Muscle layer of duodenum (tissue), 2 donors: Measurements from ENCODE around the gene PTPRG.

ENCODE experiments used
- H3K27ac ChIP-seq: one replicate; pipeline ENCODE4 v1.7.0; 2013; ENCODE audit warnings: mild to moderate bottlenecking, low read length
- H3K27me3 ChIP-seq: one replicate; pipeline ENCODE4 v1.7.0; 2013; ENCODE audit warnings: low read depth, mild to moderate bottlenecking, control low read depth, low read length
- H3K36me3 ChIP-seq, 2 donors: one replicate each; pipeline ENCODE4 v1.7.0; 2013; ENCODE audit warnings: low read length in 2 of 2, control low read depth in 1 of 2, mild to moderate bottlenecking in 1 of 2; ENCODE audit not compliant: insufficient read depth in 2 of 2, control insufficient read depth in 1 of 2
- H3K4me1 ChIP-seq, 2 donors: one replicate each; pipeline ENCODE4 v1.7.0; 2013; ENCODE audit warnings: low read length in 2 of 2, mild to moderate bottlenecking in 2 of 2, control low read depth in 1 of 2, moderate library complexity in 1 of 2; ENCODE audit not compliant: insufficient read depth in 2 of 2, control insufficient read depth in 1 of 2
- H3K4me3 ChIP-seq, 2 donors: one replicate each; pipeline ENCODE4 v1.7.0; 2013; ENCODE audit warnings: low read length in 2 of 2, low read depth in 1 of 2, mild to moderate bottlenecking in 1 of 2
- H3K9me3 ChIP-seq, 2 donors: one replicate each; pipeline ENCODE4 v1.7.0; 2013; ENCODE audit warnings: low read length in 2 of 2, control low read depth in 1 of 2, mild to moderate bottlenecking in 1 of 2; ENCODE audit not compliant: control insufficient read depth in 1 of 2
- donor health status: healthy.

Gene PTPRG

GRCh38 chr3:62161371-62161770 is 600.0 kb downstream of the PTPRG start:
- no peaks in the 10 kb centered on the region for H3K9me3 ChIP-seq
- no peaks in the 10 kb centered on the region for H3K27me3 ChIP-seq
- H3K36me3 ChIP-seq = peaks cover 0 to 11% of the 10 kb centered on the region in 2 donors
- H3K4me3 ChIP-seq = no peak overlapping the region
- H3K27ac ChIP-seq = no peak overlapping the region
- peaks cover 0 to 23% of the 10 kb centered on the region in 2 donors for H3K4me1 ChIP-seq

- H3K4me1 ChIP-seq = peaks cover 0 to 18% of the 10 kb centered on the region in 2 donors
- H3K27me3 ChIP-seq = no peaks in the 10 kb centered on the region
- H3K4me3 ChIP-seq = no peak overlapping the region
- H3K9me3 ChIP-seq = no peaks in the 10 kb centered on the region
- H3K36me3 ChIP-seq = peaks cover 0 to 6% of the 10 kb centered on the region in 2 donors
- no peak overlapping the region for H3K27ac ChIP-seq
Observed at GRCh38 chr3:62164196-62164595, 602.8 kb downstream of the PTPRG start.

- Histone ChIP-seq H3K27ac (no peak overlapping the region), H3K4me3 (no peak overlapping the region), H3K4me1 (peaks cover 0 to 12% of the 10 kb centered on the region in 2 donors)
Observed at GRCh38 chr3:62164746-62165145, 603.4 kb downstream of the PTPRG start.

DNA sequence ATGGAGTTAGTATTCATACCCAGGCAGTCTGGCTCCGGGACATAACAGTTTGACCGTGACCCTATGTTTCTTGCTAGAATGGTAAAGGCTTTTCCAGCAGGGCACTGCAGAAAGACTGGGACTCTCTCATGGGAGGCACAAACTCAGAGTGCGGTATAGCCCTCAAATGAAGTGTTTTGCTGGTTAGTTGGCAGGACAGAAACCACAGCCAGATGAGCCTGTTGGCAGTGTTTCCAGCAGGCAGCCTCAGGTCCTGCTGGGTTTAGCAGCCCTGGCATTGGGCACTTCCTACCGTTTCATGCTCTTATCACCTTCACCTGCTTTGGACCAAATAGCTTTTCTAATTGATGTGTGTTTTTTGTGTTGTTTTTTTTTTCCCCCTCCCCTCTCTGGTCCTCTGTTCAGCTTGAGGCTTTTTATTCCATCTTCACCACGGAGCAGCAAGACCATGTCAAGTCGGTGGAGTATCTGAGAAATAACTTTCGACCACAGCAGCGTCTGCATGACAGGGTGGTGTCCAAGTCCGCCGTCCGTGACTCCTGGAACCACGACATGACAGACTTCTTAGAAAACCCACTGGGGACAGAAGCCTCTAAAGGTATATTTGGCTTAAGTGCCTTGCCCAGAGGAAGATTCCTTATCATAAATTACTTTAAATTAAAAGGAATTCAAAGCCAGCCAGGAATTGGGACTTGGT is 606.3 kb downstream of the PTPRG start:
- no peak overlapping the region for H3K4me3 ChIP-seq
- H3K9me3 ChIP-seq = peaks cover 0 to 3% of the 10 kb centered on the region in 2 donors
- no peaks in the 10 kb centered on the region for H3K4me1 ChIP-seq
- no peak overlapping the region for H3K27ac ChIP-seq
- H3K27me3 ChIP-seq = no peaks in the 10 kb centered on the region
- peaks cover 0 to 6% of the 10 kb centered on the region in 2 donors for H3K36me3 ChIP-seq

More at GRCh38 chr3:62164746-62165145, 603.4 kb downstream of the PTPRG start:
- Histone ChIP-seq H3K36me3 (peaks cover 0 to 5% of the 10 kb centered on the region in 2 donors), H3K27me3 (no peaks in the 10 kb centered on the region), H3K9me3 (no peaks in the 10 kb centered on the region)

- peaks cover 0 to 7% of the 10 kb centered on the region in 2 donors for H3K36me3 ChIP-seq
- no peak overlapping the region for H3K27ac ChIP-seq
- no peak overlapping the region for H3K4me3 ChIP-seq
- H3K4me1 ChIP-seq = no peaks in the 10 kb centered on the region
- H3K9me3 ChIP-seq = peaks cover 0 to 3% of the 10 kb centered on the region in 2 donors
- H3K27me3 ChIP-seq = no peaks in the 10 kb centered on the region
Observed at GRCh38 chr3:62168356-62168755, 607.0 kb downstream of the PTPRG start.

DNA sequence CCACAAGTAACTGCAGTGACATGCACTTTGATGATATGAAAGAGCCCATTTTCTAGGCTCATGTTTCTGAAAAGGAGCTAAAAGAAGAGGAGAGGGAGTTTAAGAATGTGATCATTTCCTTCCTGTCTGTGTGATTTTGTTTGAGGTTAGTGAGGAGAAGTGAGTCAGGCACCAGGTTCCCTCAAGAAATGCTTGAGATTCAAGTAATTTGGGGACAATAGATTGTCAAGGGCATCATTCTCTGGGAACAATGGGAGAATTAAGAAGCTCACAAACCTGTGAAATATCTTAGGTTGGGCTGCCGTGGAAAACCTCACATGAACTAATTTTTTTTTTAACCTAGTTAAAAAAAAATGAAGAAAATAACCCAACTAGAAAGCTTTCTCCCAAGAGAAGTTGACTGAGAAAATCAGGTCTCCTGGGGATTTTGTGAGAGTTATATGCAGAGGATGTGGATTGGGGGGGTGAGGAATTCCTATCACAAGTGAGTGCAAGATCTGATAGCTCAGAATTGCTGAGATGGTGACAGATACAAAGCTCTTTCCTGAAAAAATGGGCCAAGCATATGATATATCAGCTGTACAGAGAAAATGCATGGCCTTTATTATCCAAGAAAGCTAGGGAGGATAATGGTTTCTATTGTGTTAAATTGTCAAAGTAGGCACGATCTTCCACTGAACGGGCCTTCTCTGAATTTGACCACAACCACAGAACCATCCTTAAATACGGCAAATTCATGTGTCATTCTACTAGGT is 608.7 kb downstream of the PTPRG start:
- no peaks in the 10 kb centered on the region for H3K4me1 ChIP-seq
- peaks cover 0 to 7% of the 10 kb centered on the region in 2 donors for H3K36me3 ChIP-seq
- no peaks in the 10 kb centered on the region for H3K27me3 ChIP-seq
- no peak overlapping the region for H3K4me3 ChIP-seq
- no peak overlapping the region for H3K27ac ChIP-seq
- H3K9me3 ChIP-seq = peaks cover 0 to 3% of the 10 kb centered on the region in 2 donors

DNA sequence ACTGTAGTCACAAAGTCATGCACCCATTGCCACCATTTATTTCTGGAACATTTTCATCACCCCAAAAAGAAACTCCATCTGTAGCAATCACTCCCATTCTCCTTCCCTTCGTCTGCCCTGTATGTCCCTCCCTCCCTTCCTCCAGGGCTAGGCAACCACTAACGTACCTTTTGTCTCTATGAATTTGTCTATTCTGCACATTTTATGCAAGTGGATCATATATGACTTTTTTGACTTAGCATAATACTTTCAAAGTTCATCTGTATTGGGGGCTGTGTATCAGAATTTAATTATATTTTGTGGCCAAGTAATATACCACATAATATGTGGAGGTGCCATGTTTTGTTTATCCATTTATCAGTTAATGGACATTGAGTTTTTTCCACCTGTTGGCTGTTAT is 610.4 kb downstream of the PTPRG start:
- H3K4me3 ChIP-seq = no peak overlapping the region
- H3K4me1 ChIP-seq = no peaks in the 10 kb centered on the region
- peaks cover 0 to 3% of the 10 kb centered on the region in 2 donors for H3K9me3 ChIP-seq
- no peaks in the 10 kb centered on the region for H3K27me3 ChIP-seq
- H3K36me3 ChIP-seq = peaks cover 0 to 7% of the 10 kb centered on the region in 2 donors
- H3K27ac ChIP-seq = no peak overlapping the region

DNA sequence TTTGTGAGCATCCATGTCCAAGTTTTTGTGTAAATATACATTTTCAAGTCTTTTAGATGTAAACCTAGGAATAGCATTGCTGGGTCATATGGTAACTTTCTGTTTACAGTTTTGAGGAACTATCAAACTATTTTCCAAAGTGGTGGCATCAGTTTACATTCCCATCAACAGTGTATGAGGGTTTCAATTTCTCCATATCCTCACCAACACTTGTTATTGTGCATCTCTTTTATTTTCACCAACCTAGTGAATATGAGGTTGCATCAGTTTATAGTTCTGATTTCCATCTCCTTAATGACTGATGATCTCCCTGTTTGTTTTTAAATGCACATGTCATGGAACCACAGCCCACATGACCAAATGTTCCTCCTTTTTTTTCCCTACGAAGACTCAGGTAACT is 610.8 kb downstream of the PTPRG start:
- Histone ChIP-seq H3K36me3 (peaks cover 0 to 7% of the 10 kb centered on the region in 2 donors), H3K27me3 (no peaks in the 10 kb centered on the region), H3K27ac (no peak overlapping the region), H3K4me1 (no peaks in the 10 kb centered on the region), H3K9me3 (peaks cover 0 to 3% of the 10 kb centered on the region in 2 donors), H3K4me3 (no peak overlapping the region)

DNA sequence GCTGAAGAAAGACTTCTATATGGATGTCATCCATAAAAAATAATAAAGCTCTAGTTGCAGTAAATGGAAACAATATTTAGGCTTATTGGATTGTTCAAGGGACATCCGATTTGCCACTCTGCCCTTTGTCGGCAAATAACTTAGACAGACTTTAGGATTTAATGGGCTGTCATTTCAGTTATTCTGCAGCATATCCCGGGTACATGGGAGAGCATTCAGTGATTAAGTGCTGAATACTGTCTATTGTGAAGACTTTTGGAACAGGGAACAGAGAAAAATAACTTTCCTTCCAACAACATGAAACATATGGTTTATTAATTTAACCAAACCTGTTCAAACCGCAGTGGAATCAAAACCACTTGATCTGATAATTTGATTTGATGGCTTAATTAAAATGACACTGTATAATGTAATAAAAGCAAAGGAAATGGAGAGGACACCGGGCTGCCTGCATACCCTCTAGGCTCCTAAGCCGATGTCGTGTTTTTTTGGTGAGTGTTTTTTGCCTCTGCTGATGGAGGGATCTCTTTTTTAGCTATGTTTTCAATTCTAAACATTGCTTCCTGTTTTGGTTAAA is 612.7 kb downstream of the PTPRG start:
- no peaks in the 10 kb centered on the region for H3K27me3 ChIP-seq
- peaks cover 0 to 3% of the 10 kb centered on the region in 2 donors for H3K9me3 ChIP-seq
- no peak overlapping the region for H3K27ac ChIP-seq
- H3K4me1 ChIP-seq = no peaks in the 10 kb centered on the region
- H3K36me3 ChIP-seq = peaks cover 0 to 7% of the 10 kb centered on the region in 2 donors
- H3K4me3 ChIP-seq = no peak overlapping the region

- H3K4me1 ChIP-seq = no peaks in the 10 kb centered on the region
- H3K27me3 ChIP-seq = no peaks in the 10 kb centered on the region
- peaks cover 0 to 7% of the 10 kb centered on the region in 2 donors for H3K36me3 ChIP-seq
- H3K4me3 ChIP-seq = no peak overlapping the region
- peaks cover 0 to 3% of the 10 kb centered on the region in 2 donors for H3K9me3 ChIP-seq
- no peak overlapping the region for H3K27ac ChIP-seq
Observed at GRCh38 chr3:62175161-62175560, 613.8 kb downstream of the PTPRG start.

GRCh38 chr3:62178032-62178431 is 616.7 kb downstream of the PTPRG start:
- Histone ChIP-seq H3K36me3 (no peaks in the 10 kb centered on the region), H3K9me3 (no peaks in the 10 kb centered on the region), H3K4me1 (no peaks in the 10 kb centered on the region), H3K27me3 (no peaks in the 10 kb centered on the region), H3K27ac (no peak overlapping the region), H3K4me3 (no peak overlapping the region)
